ENCODE measurements around the gene TMEM45B.

The TMEM45B gene

GRCh38 chr11:129871914-129872313 is 56.3 kb downstream of the TMEM45B start:
- no peaks in the 10 kb centered on the region for H3K79me2 ChIP-seq (ENCODE audit: control insufficient read depth, insufficient read depth, low read length, unreplicated experiment)
- H3K4me1 ChIP-seq (ENCODE audit: control insufficient read depth, insufficient read depth, low read length, unreplicated experiment) = no peaks in the 10 kb centered on the region
- H3K36me3 ChIP-seq (ENCODE audit: insufficient read depth, low read length) = peaks cover 39% of the 10 kb centered on the region; the same call in 1 of the 2 replicates
- H2AFZ ChIP-seq (ENCODE audit: low read length, unreplicated experiment) = no peak overlapping the region
- no peak overlapping the region for H3K4me3 ChIP-seq (ENCODE audit: low read depth, low read length)
- no peaks in the 10 kb centered on the region for H3K27me3 ChIP-seq (ENCODE audit: insufficient read depth, low read length)
- no peak overlapping the region for H3K27ac ChIP-seq (ENCODE audit: low read depth, low read length)

- H3K27ac ChIP-seq (ENCODE audit: low read depth, low read length) = no peak overlapping the region
- no peak overlapping the region for H2AFZ ChIP-seq (ENCODE audit: low read length, unreplicated experiment)
- no peaks in the 10 kb centered on the region for H3K4me1 ChIP-seq (ENCODE audit: control insufficient read depth, insufficient read depth, low read length, unreplicated experiment)
- H3K27me3 ChIP-seq (ENCODE audit: insufficient read depth, low read length) = no peaks in the 10 kb centered on the region
- H3K36me3 ChIP-seq (ENCODE audit: insufficient read depth, low read length) = peaks cover 37% of the 10 kb centered on the region; the same call in 1 of the 2 replicates
- no peaks in the 10 kb centered on the region for H3K79me2 ChIP-seq (ENCODE audit: control insufficient read depth, insufficient read depth, low read length, unreplicated experiment)
- H3K4me3 ChIP-seq (ENCODE audit: low read depth, low read length) = no peak overlapping the region
Measured at GRCh38 chr11:129880311-129880710, 64.7 kb downstream of the TMEM45B start.

DNA sequence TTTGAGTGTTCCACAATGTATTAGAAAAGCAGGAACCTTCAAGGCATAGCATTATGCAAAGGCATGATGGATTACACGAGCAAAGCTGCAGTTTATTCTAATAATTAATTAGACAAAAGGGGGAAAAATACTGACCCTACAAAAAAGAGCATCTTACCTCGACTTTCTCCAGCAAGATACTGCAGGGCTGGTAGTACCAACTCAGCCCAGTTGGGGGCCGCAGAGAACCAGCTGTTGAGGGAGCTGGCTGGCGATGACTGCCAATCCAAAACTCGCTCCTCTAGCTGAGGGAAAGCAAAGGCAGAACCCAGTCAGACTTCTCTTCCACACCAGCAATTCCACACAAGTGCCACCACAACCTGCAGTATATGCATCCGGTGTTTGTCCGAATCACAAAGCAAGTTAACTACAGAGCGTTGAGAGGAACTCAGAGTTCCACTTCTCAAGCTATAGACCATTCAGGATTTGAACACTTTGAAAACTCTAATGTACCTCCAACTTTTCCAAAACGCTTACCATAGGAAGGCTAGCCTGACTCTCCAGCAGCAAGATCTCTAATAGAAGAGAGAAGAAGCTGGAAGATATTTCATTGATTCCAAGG is 66.0 kb downstream of the TMEM45B start:
- no peak overlapping the region for H3K27ac ChIP-seq (ENCODE audit: low read depth, low read length)
- no peaks in the 10 kb centered on the region for H3K4me1 ChIP-seq (ENCODE audit: control insufficient read depth, insufficient read depth, low read length, unreplicated experiment)
- H3K27me3 ChIP-seq (ENCODE audit: insufficient read depth, low read length) = no peaks in the 10 kb centered on the region
- H3K79me2 ChIP-seq (ENCODE audit: control insufficient read depth, insufficient read depth, low read length, unreplicated experiment) = no peaks in the 10 kb centered on the region
- H3K4me3 ChIP-seq (ENCODE audit: low read depth, low read length) = no peak overlapping the region
- no peak overlapping the region for H2AFZ ChIP-seq (ENCODE audit: low read length, unreplicated experiment)
- peaks cover 30% of the 10 kb centered on the region; the same call in 1 of the 2 replicates for H3K36me3 ChIP-seq (ENCODE audit: insufficient read depth, low read length)

DNA sequence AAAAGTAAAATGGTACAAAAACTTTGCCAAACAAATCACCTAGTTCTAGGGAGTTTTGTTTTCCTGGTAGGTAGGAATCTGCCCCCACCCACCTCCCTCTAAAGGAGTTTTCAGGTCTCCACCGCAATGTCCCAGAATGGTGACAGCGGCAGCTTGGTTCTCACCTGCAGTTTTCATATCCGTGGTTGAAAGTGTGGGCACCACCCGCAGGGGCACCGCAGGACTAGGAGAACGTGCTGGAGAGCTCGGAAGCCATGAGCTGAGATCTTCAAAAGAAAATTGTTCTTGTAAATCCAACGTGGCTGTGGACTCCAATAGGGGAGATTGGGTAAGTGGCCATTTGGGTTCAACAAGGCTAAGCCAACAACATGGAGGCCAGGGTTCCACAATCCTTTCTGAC is 68.9 kb downstream of the TMEM45B start:
- H3K27me3 ChIP-seq (ENCODE audit: insufficient read depth, low read length) = no peaks in the 10 kb centered on the region

DNA sequence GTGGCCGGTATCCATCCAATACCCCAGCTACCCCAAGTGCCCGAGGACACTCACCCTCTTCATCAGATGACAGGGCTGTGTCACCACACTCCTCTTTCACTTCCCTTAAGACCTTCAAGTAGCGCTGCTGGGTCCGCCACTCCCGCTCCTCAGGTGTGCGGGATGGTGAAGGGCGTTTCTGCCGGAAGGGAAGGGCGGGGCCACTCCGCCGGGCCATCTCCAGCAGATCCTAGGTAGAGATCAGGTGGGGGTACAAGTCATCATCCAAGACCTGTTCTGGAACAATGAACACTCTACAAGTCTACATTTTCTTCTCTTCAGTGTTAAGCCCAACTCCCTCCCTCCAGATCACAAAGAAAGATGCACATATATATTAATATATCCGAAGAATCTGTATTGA is 69.7 kb downstream of the TMEM45B start:
- H3K27me3 ChIP-seq (ENCODE audit: insufficient read depth, low read length) = no peaks in the 10 kb centered on the region
- peaks cover 50% of the 10 kb centered on the region for H3K36me3 ChIP-seq (ENCODE audit: insufficient read depth, low read length)
- no peaks in the 10 kb centered on the region for H3K4me1 ChIP-seq (ENCODE audit: control insufficient read depth, insufficient read depth, low read length, unreplicated experiment)
- no peak overlapping the region for H3K27ac ChIP-seq (ENCODE audit: low read depth, low read length)
- no peak overlapping the region for H2AFZ ChIP-seq (ENCODE audit: low read length, unreplicated experiment)
- no peaks in the 10 kb centered on the region for H3K79me2 ChIP-seq (ENCODE audit: control insufficient read depth, insufficient read depth, low read length, unreplicated experiment)
- no peak overlapping the region for H3K4me3 ChIP-seq (ENCODE audit: low read depth, low read length)

More for the DNA sequence above, 68.9 kb downstream of the TMEM45B start:
- Histone ChIP-seq H3K4me3 (ENCODE audit: low read depth, low read length) (no peak overlapping the region), H2AFZ (ENCODE audit: low read length, unreplicated experiment) (no peak overlapping the region), H3K27ac (ENCODE audit: low read depth, low read length) (no peak overlapping the region), H3K79me2 (ENCODE audit: control insufficient read depth, insufficient read depth, low read length, unreplicated experiment) (no peaks in the 10 kb centered on the region), H3K4me1 (ENCODE audit: control insufficient read depth, insufficient read depth, low read length, unreplicated experiment) (no peaks in the 10 kb centered on the region), H3K36me3 (ENCODE audit: insufficient read depth, low read length) (peaks cover 51% of the 10 kb centered on the region)

GRCh38 chr11:129888451-129888850 is 72.8 kb downstream of the TMEM45B start:
- Histone ChIP-seq H3K27ac (ENCODE audit: low read depth, low read length) (no peak overlapping the region), H2AFZ (ENCODE audit: low read length, unreplicated experiment) (no peak overlapping the region), H3K4me3 (ENCODE audit: low read depth, low read length) (no peak overlapping the region), H3K4me1 (ENCODE audit: control insufficient read depth, insufficient read depth, low read length, unreplicated experiment) (no peaks in the 10 kb centered on the region), H3K79me2 (ENCODE audit: control insufficient read depth, insufficient read depth, low read length, unreplicated experiment) (peaks cover 7% of the 10 kb centered on the region), H3K27me3 (ENCODE audit: insufficient read depth, low read length) (no peaks in the 10 kb centered on the region), H3K36me3 (ENCODE audit: insufficient read depth, low read length) (peaks cover 46% of the 10 kb centered on the region)

DNA sequence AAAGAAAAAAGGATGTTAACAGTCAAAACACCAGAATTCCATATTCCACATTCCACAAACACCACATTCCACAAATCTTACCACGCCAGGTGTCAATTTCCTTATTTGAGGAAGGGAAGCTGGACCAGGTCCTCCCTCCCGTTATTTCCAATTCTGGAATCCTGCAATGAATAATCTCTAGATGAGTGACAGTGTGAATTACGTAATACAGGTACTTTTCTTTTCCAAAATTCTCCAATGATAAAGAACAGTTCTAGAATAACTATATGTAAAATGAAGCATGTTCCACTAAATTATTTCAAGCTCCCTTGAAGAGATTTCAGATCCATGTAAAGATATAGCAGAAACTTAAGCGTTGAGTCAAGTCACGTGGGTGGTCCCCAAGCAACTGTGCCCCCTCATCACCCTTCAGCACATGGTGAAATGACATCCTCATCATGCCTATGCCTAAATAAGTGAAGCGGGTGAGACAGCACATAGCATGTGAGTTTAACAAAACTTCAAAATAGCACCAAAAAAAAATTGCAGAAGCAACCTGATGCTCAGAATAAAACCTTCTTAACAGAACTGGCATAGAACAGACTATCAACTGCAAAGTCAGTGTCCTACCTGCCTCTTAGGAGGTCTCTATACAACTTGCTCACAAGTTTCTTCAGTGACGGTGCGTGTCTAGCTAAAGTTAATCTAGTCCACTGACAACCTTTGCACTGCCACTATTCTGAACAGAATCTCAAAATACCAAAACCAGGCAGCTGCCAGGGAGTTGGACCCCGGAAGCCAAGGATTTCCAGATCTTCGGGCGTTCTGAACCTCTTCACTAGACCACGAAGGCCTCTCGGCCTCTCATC is 78.9 kb downstream of the TMEM45B start:
- no peak overlapping the region for H3K27ac ChIP-seq (ENCODE audit: low read depth, low read length)
- H3K27me3 ChIP-seq (ENCODE audit: insufficient read depth, low read length) = no peaks in the 10 kb centered on the region
- peak overlapping the region; percentile 85 for H3K4me3 ChIP-seq (ENCODE audit: low read depth, low read length)
- H3K4me1 ChIP-seq (ENCODE audit: control insufficient read depth, insufficient read depth, low read length, unreplicated experiment) = peaks cover 13% of the 10 kb centered on the region
- peaks cover 14% of the 10 kb centered on the region for H3K36me3 ChIP-seq (ENCODE audit: insufficient read depth, low read length)
- peak overlapping the region; percentile 52 for H2AFZ ChIP-seq (ENCODE audit: low read length, unreplicated experiment)
- H3K79me2 ChIP-seq (ENCODE audit: control insufficient read depth, insufficient read depth, low read length, unreplicated experiment) = peaks cover 25% of the 10 kb centered on the region

- Histone ChIP-seq H3K36me3 (ENCODE audit: insufficient read depth, low read length) (peaks cover 14% of the 10 kb centered on the region), H3K79me2 (ENCODE audit: control insufficient read depth, insufficient read depth, low read length, unreplicated experiment) (peaks cover 25% of the 10 kb centered on the region), H3K27ac (ENCODE audit: low read depth, low read length) (no peak within 1 kb of the TSS), H3K4me3 (ENCODE audit: low read depth, low read length) (peak within 1 kb of the TSS; percentile 85), H3K27me3 (ENCODE audit: insufficient read depth, low read length) (no peaks in the 10 kb centered on the region), H3K4me1 (ENCODE audit: control insufficient read depth, insufficient read depth, low read length, unreplicated experiment) (peaks cover 13% of the 10 kb centered on the region), H2AFZ (ENCODE audit: low read length, unreplicated experiment) (peak within 1 kb of the TSS; percentile 99)
Measured at GRCh38 chr11:129895126-129896041, 79.7 kb downstream of the TMEM45B start, which contains the start of gene NFRKB. NFRKB (minus strand) TSS chr11:129895578; CDS start chr11:129892849, 2,729 bp downstream.

DNA sequence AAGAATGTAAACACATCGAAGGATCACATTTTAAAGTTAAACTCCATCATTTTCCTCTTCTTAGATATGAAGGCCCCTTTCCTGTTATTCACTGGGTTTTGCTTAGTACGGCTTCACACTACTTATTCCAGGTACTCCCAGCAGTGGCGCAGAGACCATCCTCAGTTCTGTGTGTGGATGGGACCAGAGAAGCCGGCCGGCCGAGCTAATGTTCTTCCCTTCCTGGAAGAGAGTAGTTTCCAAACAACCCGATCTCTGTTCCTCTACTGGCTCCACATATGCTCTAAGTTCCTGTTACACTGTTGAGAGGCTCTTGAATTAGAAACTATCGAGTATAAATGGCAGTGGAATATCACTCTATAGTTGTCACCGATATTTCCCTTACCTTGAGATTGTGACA is 80.4 kb downstream of the TMEM45B start:
- H3K27me3 ChIP-seq (ENCODE audit: insufficient read depth, low read length) = no peaks in the 10 kb centered on the region
- H3K36me3 ChIP-seq (ENCODE audit: insufficient read depth, low read length) = peaks cover 14% of the 10 kb centered on the region
- H3K27ac ChIP-seq (ENCODE audit: low read depth, low read length) = no peak overlapping the region
- peaks cover 13% of the 10 kb centered on the region for H3K4me1 ChIP-seq (ENCODE audit: control insufficient read depth, insufficient read depth, low read length, unreplicated experiment)
- H3K4me3 ChIP-seq (ENCODE audit: low read depth, low read length) = peak overlapping the region; percentile 85
- H2AFZ ChIP-seq (ENCODE audit: low read length, unreplicated experiment) = peak overlapping the region; percentile 99
- H3K79me2 ChIP-seq (ENCODE audit: control insufficient read depth, insufficient read depth, low read length, unreplicated experiment) = peaks cover 25% of the 10 kb centered on the region

- H3K79me2 ChIP-seq (ENCODE audit: control insufficient read depth, insufficient read depth, low read length, unreplicated experiment) = no peaks in the 10 kb centered on the region
- no peak overlapping the region for H3K27ac ChIP-seq (ENCODE audit: low read depth, low read length)
- H3K27me3 ChIP-seq (ENCODE audit: insufficient read depth, low read length) = no peaks in the 10 kb centered on the region
- H3K4me3 ChIP-seq (ENCODE audit: low read depth, low read length) = no peak overlapping the region
- H2AFZ ChIP-seq (ENCODE audit: low read length, unreplicated experiment) = no peak overlapping the region
- 0 out of 2 replicates have a peak, but pooled peaks cover 3% of the 10 kb centered on the region for H3K36me3 ChIP-seq (ENCODE audit: insufficient read depth, low read length)
- H3K4me1 ChIP-seq (ENCODE audit: control insufficient read depth, insufficient read depth, low read length, unreplicated experiment) = no peaks in the 10 kb centered on the region
Measured at GRCh38 chr11:129905402-129905801, 89.8 kb downstream of the TMEM45B start.

Measured in ACC112 (cell line).